HG02973 (cell line): ENCODE measurements around the gene BICRA.
"Not testable (repeated sequence)": the region's sequence is repeated elsewhere in the genome, so short reads cannot be mapped to it uniquely, and the experiment has no call there.

Experiments used
- ATAC-seq: cut with Tn5 transposase; IDR thresholded peaks from one replicate; pipeline ENCODE4 v1.9.1; 2021; ENCODE audit warnings: moderate library complexity; ENCODE audit not compliant: unreplicated experiment

The BICRA gene

GRCh38 chr19:47740866-47741519 is 132.1 kb downstream of the BICRA start:
- ATAC-seq = no peak

DNA sequence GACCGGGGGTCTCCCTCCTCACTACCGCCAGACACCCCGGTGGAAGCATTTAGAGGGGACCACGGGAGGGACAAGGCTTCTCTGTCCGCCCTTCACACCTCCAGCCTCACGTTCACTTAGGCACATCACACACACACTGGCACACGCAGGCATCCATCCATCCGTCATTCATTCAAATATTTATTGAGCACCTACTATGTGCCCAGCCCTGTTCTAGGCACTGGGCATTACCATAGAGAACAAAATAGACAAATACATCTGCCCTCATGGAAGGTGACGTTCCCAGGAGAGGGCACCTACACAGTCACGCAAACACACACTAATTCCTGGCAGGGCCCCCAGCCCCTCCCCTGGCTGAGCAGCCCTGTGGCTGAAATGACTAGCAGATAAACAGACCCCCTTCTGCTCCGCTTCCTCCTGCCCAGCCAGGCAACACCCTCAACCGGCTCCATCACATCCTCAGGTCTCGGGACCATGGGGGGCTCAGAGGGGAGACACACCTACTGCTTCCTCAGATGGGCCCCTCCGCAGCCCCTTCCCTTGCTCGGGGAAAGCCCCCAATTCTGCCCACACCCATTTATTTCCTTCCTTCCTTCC is 132.7 kb downstream of the BICRA start:
- no peak for ATAC-seq

DNA sequence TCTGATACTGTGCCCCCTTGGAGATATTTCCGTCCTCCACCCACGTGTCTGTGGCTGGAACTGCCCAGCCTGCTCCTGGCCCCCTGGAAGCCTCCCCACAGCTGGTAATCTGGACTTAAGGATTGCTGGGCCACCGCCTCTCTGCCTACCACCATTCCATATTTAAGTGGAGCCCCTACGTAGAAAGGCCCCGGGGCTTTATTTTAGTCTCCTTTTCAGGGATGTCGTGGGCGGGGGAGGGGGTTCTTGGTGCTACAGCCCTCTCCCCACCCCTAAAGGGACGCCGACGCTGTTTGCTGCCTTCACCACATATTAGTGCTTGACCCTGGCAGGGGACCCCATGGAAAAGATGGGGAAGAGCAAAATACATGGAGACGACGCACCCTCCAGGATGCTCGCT is 133.7 kb downstream of the BICRA start:
- no peak for ATAC-seq

DNA sequence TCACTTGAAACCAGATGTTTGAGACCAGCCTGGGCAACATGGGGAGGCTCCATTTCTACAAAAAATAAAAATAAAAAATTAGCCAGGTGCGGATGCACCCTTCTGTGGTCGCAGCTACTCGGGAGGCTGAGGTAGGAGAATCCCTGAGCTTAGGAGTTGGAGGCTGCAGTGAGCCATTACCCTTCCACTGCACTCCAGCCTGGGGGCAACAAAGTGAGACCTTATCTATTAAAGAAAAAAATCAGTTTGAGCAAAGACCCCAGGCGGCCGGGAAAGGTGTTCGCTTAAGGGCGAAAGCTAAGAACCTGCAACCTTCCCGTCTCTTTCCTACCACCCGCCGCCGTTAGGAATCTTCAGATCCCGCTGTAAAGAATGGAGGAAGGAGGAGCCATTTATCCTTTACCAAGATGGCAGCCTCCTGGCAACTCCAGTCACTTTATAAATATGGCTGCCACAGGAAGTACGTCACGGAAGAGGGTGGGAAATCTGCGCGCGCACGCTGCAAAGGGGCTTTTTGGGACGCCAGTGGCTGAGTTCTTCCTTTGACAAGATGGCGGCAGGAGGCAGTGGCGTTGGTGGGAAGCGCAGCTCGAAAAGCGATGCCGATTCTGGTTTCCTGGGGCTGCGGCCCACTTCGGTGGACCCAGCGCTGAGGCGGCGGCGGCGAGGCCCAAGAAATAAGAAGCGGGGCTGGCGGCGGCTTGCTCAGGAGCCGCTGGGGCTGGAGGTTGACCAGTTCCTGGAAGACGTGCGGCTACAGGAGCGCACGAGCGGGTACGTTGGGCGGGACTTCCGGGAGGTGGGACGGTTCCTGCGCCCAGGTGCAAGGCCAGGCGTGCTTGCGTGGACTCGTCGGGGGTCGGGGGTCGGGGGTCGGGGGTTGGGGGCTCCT is 136.3 kb downstream of the BICRA start, which contains the start of gene NOP53:
Gene NOP53, plus strand, starts transcription at position 537 of the 892 bp plus-strand sequence. Its CDS starts 14 bp downstream, at position 551.
- ATAC-seq = peak; percentile 60

DNA sequence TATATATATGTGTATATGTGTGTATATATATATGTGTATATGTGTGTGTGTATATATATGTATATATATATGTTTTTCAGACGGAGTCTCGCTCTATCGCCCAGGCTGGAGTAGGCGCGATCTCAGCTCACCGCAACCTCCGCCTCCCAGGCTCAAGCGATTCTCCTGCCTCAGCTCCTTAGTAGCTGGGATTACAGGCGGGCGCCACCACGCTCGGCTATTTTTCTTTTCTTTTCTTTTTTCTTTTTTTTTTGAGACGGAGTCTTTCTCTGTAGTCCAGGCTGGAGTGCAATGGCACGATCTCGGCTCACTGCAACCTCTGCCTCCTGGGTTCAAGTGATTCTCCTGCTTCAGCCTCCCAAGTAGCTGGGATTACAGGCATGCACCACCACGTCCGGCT is 137.2 kb downstream of the BICRA start:
- ATAC-seq = not testable (repeated sequence)

- ATAC-seq = no peak
These were observed 140.4 kb downstream of the BICRA start for GRCh38 chr19:47749326-47749725.

DNA sequence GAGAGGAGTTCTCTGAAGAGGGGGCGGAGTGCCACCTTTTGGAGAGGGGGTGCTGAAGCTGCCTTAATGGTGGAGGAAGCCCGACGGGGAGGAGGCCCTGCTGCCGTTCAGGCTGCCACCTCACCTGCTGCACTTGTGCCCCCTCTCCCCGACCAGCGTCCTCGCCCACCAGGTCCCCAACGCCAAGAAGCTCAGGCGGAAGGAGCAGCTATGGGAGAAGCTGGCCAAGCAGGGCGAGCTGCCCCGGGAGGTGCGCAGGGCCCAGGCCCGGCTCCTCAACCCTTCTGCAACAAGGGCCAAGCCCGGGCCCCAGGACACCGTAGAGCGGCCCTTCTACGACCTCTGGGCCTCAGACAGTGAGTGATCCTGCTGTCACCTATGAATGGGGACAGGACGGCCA is 141.8 kb downstream of the BICRA start:
- ATAC-seq = no peak

DNA sequence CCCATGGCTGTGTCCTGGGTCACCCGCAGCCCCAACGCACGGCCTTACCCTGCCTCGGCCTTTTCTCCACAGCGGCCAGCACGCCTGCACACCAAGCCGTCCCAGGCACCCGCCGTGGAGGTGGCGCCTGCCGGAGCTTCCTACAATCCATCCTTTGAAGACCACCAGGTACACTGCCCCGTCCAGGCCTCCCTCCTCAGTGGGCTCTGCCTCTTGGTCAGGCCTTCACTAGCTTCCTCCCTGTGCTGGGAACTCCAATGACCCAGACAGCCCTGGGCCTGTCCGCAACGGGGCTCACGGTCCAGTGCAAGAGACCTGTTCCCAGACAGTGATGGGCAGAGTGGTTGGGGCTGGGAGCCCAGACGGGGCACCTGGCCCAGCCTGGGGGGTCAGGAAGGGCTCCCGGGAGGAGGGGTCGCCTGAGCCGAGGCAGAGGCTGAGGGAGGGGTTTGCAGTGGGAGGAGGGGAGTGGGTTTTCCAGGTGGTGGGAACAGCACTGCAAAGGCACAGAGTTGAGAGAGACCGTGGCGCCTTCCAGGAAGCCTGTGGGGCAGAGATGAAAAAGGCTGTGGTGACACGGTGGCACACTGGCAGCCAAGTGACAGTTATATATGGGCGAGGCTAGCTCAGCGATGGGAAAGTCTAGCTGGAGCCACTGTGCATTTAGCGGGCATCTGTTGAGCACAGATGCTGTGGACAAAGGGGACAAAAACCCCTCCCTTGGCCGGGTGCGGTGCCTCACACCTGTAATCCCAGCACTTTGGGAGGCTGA is 143.7 kb downstream of the BICRA start:
- no peak for ATAC-seq
